CD4-positive, CD25-positive, alpha-beta regulatory T cell (primary cell): ENCODE measurements around the gene RARS2. TPM values are rescaled to one million over a fixed set of nuclear protein-coding genes. Genes with fewer than 3 reads are reported as not detected.
A peak's percentile ranks its signal among the peaks of the same experiment; 100 is the strongest.

Experiments used
- ATAC-seq, 2 donors: fragments of 150-1000 bp; cut with Tn5 transposase; one replicate each; pipeline ENCODE4 v1.10.0; 2021; ENCODE audit warnings: low read depth in 2 of 2, moderate number of reproducible peaks in 2 of 2, moderate library complexity in 1 of 2
- DNase-seq, 3 donors: peaks; one replicate each; pipeline versions ENCODE4 v3.0.0 to v3.0.0-alpha.2; 2012 to 2022; ENCODE audit warnings: mixed read lengths in 1 of 3
- H3K27ac ChIP-seq: one replicate; pipeline ENCODE4 v1.7.0; 2013; ENCODE audit warnings: mild to moderate bottlenecking, low read length; ENCODE audit not compliant: insufficient read depth, poor library complexity, severe bottlenecking
- H3K27me3 ChIP-seq: one replicate; pipeline ENCODE4 v1.7.0; 2013; ENCODE audit warnings: low read length; ENCODE audit not compliant: control insufficient read depth, insufficient read depth
- H3K36me3 ChIP-seq: one replicate; pipeline ENCODE4 v1.7.0; 2013; ENCODE audit warnings: mild to moderate bottlenecking, low read length, moderate library complexity; ENCODE audit not compliant: control insufficient read depth, insufficient read depth
- H3K4me1 ChIP-seq: 2 replicates; pipeline ENCODE4 v1.7.0; 2013; ENCODE audit warnings: mild to moderate bottlenecking, low read length; ENCODE audit not compliant: insufficient read depth, control insufficient read depth, poor library complexity, severe bottlenecking
- H3K4me3 ChIP-seq: one replicate; pipeline ENCODE4 v1.7.0; 2013; ENCODE audit warnings: low read depth, mild to moderate bottlenecking, low read length, moderate library complexity
- H3K9me3 ChIP-seq, 2 experiments: 1 replicate in 1 of 2; 2 replicates in 1 of 2; pipeline ENCODE4 v1.7.0; 2013; ENCODE audit warnings: low read length in 2 of 2, mild to moderate bottlenecking in 1 of 2, moderate library complexity in 1 of 2; ENCODE audit not compliant: control insufficient read depth in 2 of 2
- H3K27ac Mint-ChIP-seq, 3 donors: one replicate each; pipeline ENCODE4 v1.8.0; 2020 to 2022; ENCODE audit warnings: mild to moderate bottlenecking in 3 of 3, mixed read lengths in 3 of 3, moderate library complexity in 2 of 3
- H3K27me3 Mint-ChIP-seq: one replicate; pipeline ENCODE4 v1.8.0; 2022; ENCODE audit warnings: mild to moderate bottlenecking, mixed read lengths
- H3K36me3 Mint-ChIP-seq: one replicate; pipeline ENCODE4 v1.8.0; 2020; ENCODE audit warnings: mixed read lengths
- H3K4me1 Mint-ChIP-seq, 4 donors: one replicate each; pipeline ENCODE4 v1.8.0; 2020 to 2022; ENCODE audit warnings: mixed read lengths in 4 of 4, mild to moderate bottlenecking in 1 of 4
- H3K4me3 Mint-ChIP-seq, 4 donors: one replicate each; pipeline ENCODE4 v1.8.0; 2020 to 2022; ENCODE audit warnings: mild to moderate bottlenecking in 4 of 4, mixed read lengths in 4 of 4, moderate library complexity in 3 of 4
- H3K9me3 Mint-ChIP-seq, 7 donors: one replicate each; pipeline ENCODE4 v1.8.0; 2020 to 2022; ENCODE audit warnings: mixed read lengths in 7 of 7, mild to moderate bottlenecking in 3 of 7, moderate library complexity in 2 of 7
- polyA plus RNA-seq, 4 donors: library from polyadenylated mRNA; unstranded; fragments of 300-500 nt; fragmentation: Illumina TruSeq; gene quantifications; one replicate each; pipeline ENCODE4 v1.2.3, GENCODE V29; 2021
- total RNA-seq: library from RNA; stranded (reverse); gene quantifications from one replicate; pipeline ENCODE4 v1.2.3, GENCODE V29; 2022

Gene RARS2
- total and polyA plus RNA-seq, 5 donors from 2014 or later: 34.0 to 44.7 (median 42.0) TPM

GRCh38 chr6:87590990-87591389 lies 1.2 kb upstream of the RARS2 start:
- Mint-ChIP-seq H3K4me1 (peaks cover 31 to 79% (median 63%) of the 10 kb centered on the region in 4 donors), H3K27ac (peak overlapping the region in 2 of 3 donors; percentile 97 to 99), H3K9me3 (peaks cover 0 to 2% (median 0%) of the 10 kb centered on the region in 7 donors), H3K4me3 (peak overlapping the region; percentile 93 to 99 (median 96)), H3K27me3 (no peaks in the 10 kb centered on the region), H3K36me3 (peaks cover 19% of the 10 kb centered on the region)
- Histone ChIP-seq H3K9me3 (no peaks in the 10 kb centered on the region), H3K36me3 (peaks cover 20% of the 10 kb centered on the region), H3K27ac (no peak overlapping the region), H3K4me3 (peak overlapping the region; percentile 99), H3K27me3 (no peaks in the 10 kb centered on the region), H3K4me1 (peaks cover 47% of the 10 kb centered on the region)
- ATAC-seq (no peak), DNase-seq (no peak)

- peaks cover 32 to 82% (median 64%) of the 10 kb centered on the region in 4 donors for H3K4me1 Mint-ChIP-seq
- H3K36me3 Mint-ChIP-seq: peaks cover 20% of the 10 kb centered on the region
- Histone ChIP-seq H3K27ac (peak overlapping the region; percentile 89), H3K4me1 (peaks cover 51% of the 10 kb centered on the region), H3K36me3 (peaks cover 19% of the 10 kb centered on the region), H3K9me3 (no peaks in the 10 kb centered on the region), H3K27me3 (no peaks in the 10 kb centered on the region), H3K4me3 (peak overlapping the region; percentile 99)
- ATAC-seq (no peak), DNase-seq (no peak)
- H3K9me3 Mint-ChIP-seq: peaks cover 0 to 2% (median 0%) of the 10 kb centered on the region in 7 donors
- H3K4me3 Mint-ChIP-seq: peak overlapping the region; percentile 93 to 99 (median 96)
- peak overlapping the region; percentile 86 to 99 (median 97) for H3K27ac Mint-ChIP-seq
- H3K27me3 Mint-ChIP-seq: no peaks in the 10 kb centered on the region
These were observed 662 bp upstream of the RARS2 start for GRCh38 chr6:87590417-87590880.

- Mint-ChIP-seq H3K4me3 (peak overlapping the region; percentile 93 to 99 (median 96)), H3K27me3 (no peaks in the 10 kb centered on the region), H3K4me1 (peaks cover 27 to 94% (median 71%) of the 10 kb centered on the region in 4 donors), H3K36me3 (peaks cover 20% of the 10 kb centered on the region), H3K9me3 (peaks cover 0 to 2% (median 0%) of the 10 kb centered on the region in 7 donors), H3K27ac (peak overlapping the region; percentile 63 to 99 (median 97))
- Histone ChIP-seq H3K27ac (peak overlapping the region; percentile 89), H3K4me3 (peak overlapping the region; percentile 99), H3K36me3 (peaks cover 17% of the 10 kb centered on the region), H3K4me1 (peaks cover 51% of the 10 kb centered on the region), H3K27me3 (no peaks in the 10 kb centered on the region), H3K9me3 (no peaks in the 10 kb centered on the region)
- ATAC-seq: no peak
- peak in 1 of 3 donors; percentile 5 for DNase-seq
These were observed 905 bp downstream of the RARS2 start for GRCh38 chr6:87588756-87589407.

- Histone ChIP-seq H3K4me1 (peaks cover 50% of the 10 kb centered on the region), H3K36me3 (peaks cover 33% of the 10 kb centered on the region), H3K4me3 (peak overlapping the region; percentile 99), H3K27ac (peak overlapping the region; percentile 14), H3K27me3 (no peaks in the 10 kb centered on the region), H3K9me3 (no peaks in the 10 kb centered on the region)
- DNase-seq: no peak
- H3K4me1 Mint-ChIP-seq: peaks cover 33 to 93% (median 76%) of the 10 kb centered on the region in 4 donors
- peaks cover 0 to 2% (median 0%) of the 10 kb centered on the region in 7 donors for H3K9me3 Mint-ChIP-seq
- peak overlapping the region in 3 of 4 donors; percentile 4 to 70 (median 56) for H3K4me3 Mint-ChIP-seq
- no peak overlapping the region for H3K27ac Mint-ChIP-seq
- peaks cover 35% of the 10 kb centered on the region for H3K36me3 Mint-ChIP-seq
- no peak for ATAC-seq
- no peaks in the 10 kb centered on the region for H3K27me3 Mint-ChIP-seq
These were observed 3.3 kb downstream of the RARS2 start for GRCh38 chr6:87586371-87587077.

- DNase-seq (no peak), ATAC-seq (no peak)
- Mint-ChIP-seq H3K27ac (no peak overlapping the region), H3K4me3 (peak overlapping the region in 1 of 4 donors; percentile 36), H3K9me3 (peaks cover 0 to 2% (median 0%) of the 10 kb centered on the region in 7 donors), H3K36me3 (peaks cover 51% of the 10 kb centered on the region), H3K27me3 (no peaks in the 10 kb centered on the region), H3K4me1 (peaks cover 29 to 78% (median 67%) of the 10 kb centered on the region in 4 donors)
- H3K27me3 ChIP-seq: no peaks in the 10 kb centered on the region
- no peak overlapping the region for H3K4me3 ChIP-seq
- H3K9me3 ChIP-seq: no peaks in the 10 kb centered on the region
- H3K4me1 ChIP-seq: peaks cover 29% of the 10 kb centered on the region
- H3K27ac ChIP-seq: no peak overlapping the region
- H3K36me3 ChIP-seq: peaks cover 54% of the 10 kb centered on the region
These were observed 6.0 kb downstream of the RARS2 start for GRCh38 chr6:87583822-87584221.

GRCh38 chr6:87575423-87575822 lies 14.4 kb downstream of the RARS2 start:
- H3K36me3 ChIP-seq: peaks cover 18% of the 10 kb centered on the region
- H3K4me1 Mint-ChIP-seq: peaks cover 43 to 66% (median 53%) of the 10 kb centered on the region in 4 donors
- peak overlapping the region in 2 of 3 donors; percentile 47 to 70 for H3K27ac Mint-ChIP-seq
- peaks cover 27% of the 10 kb centered on the region for H3K36me3 Mint-ChIP-seq
- H3K27me3 ChIP-seq: no peaks in the 10 kb centered on the region
- H3K4me3 ChIP-seq: peak overlapping the region; percentile 4
- H3K4me1 ChIP-seq: peaks cover 23% of the 10 kb centered on the region
- peak overlapping the region in 2 of 4 donors; percentile 14 to 55 for H3K4me3 Mint-ChIP-seq
- no peaks in the 10 kb centered on the region for H3K27me3 Mint-ChIP-seq
- no peak overlapping the region for H3K27ac ChIP-seq
- DNase-seq (no peak), ATAC-seq (no peak)
- peaks cover 0 to 3% (median 0%) of the 10 kb centered on the region in 7 donors for H3K9me3 Mint-ChIP-seq
- H3K9me3 ChIP-seq: no peaks in the 10 kb centered on the region

GRCh38 chr6:87574237-87574804 lies 15.5 kb downstream of the RARS2 start:
- peak overlapping the region; percentile 8 for H3K4me3 ChIP-seq
- H3K27me3 ChIP-seq: no peaks in the 10 kb centered on the region
- peak overlapping the region; percentile 9 to 53 (median 22) for H3K27ac Mint-ChIP-seq
- H3K27ac ChIP-seq: no peak overlapping the region
- peaks cover 0 to 3% (median 0%) of the 10 kb centered on the region in 7 donors for H3K9me3 Mint-ChIP-seq
- peaks cover 10% of the 10 kb centered on the region for H3K36me3 ChIP-seq
- H3K36me3 Mint-ChIP-seq: peaks cover 19% of the 10 kb centered on the region
- no peak for DNase-seq
- no peak for ATAC-seq
- H3K4me1 ChIP-seq: peaks cover 23% of the 10 kb centered on the region
- peak overlapping the region in 3 of 4 donors; percentile 23 to 54 (median 36) for H3K4me3 Mint-ChIP-seq
- H3K4me1 Mint-ChIP-seq: peaks cover 42 to 68% (median 55%) of the 10 kb centered on the region in 4 donors
- H3K27me3 Mint-ChIP-seq: no peaks in the 10 kb centered on the region
- H3K9me3 ChIP-seq: no peaks in the 10 kb centered on the region
